ENCODE data around the gene LAMA2. TPM values are rescaled to one million over a fixed set of nuclear protein-coding genes. Genes with fewer than 3 reads are reported as not detected.
"Not testable (repeated sequence)": the region's sequence is repeated elsewhere in the genome, so short reads cannot be mapped to it uniquely, and the experiment has no call there.

Gene LAMA2
- total and polyA plus RNA-seq, 4 donors = 23.9 to 172 (median 78.5) TPM

- DNase-seq (ENCODE audit: low read depth in 4 of 6, low spot score in 6 of 6); H3K4me3 ChIP-seq (ENCODE audit: low read depth, low read length); H3K4me1 ChIP-seq (ENCODE audit: control insufficient read depth, insufficient read depth, low read length); H3K36me3 ChIP-seq (ENCODE audit: control insufficient read depth, insufficient read depth, low read length); H3K27me3 ChIP-seq (ENCODE audit: control insufficient read depth, insufficient read depth, low read length); H3K27ac ChIP-seq (ENCODE audit: low read depth, low read length); H3K9me3 ChIP-seq (ENCODE audit: control insufficient read depth, insufficient read depth, low read length): not testable (repeated sequence)
- 97% methylated on average over 23 of the region's 26 CpGs for WGBS (ENCODE audit: insufficient coverage)
Observed at GRCh38 chr6:129088481-129088880, 205.5 kb downstream of the LAMA2 start.

GRCh38 chr6:129089357-129089756 is 206.4 kb downstream of the LAMA2 start:
- no peaks in the 10 kb centered on the region for H3K9me3 ChIP-seq (ENCODE audit: control insufficient read depth, insufficient read depth, low read length)

GRCh38 chr6:129094147-129094546 is 211.2 kb downstream of the LAMA2 start:
- WGBS (ENCODE audit: insufficient coverage) = no CpG with 5 or more reads among the region's 3 CpGs
- Histone ChIP-seq H3K4me3 (ENCODE audit: low read depth, low read length) (no peak overlapping the region), H3K4me1 (ENCODE audit: control insufficient read depth, insufficient read depth, low read length) (no peaks in the 10 kb centered on the region), H3K27ac (ENCODE audit: low read depth, low read length) (peak overlapping the region; percentile 11), H3K27me3 (ENCODE audit: control insufficient read depth, insufficient read depth, low read length) (no peaks in the 10 kb centered on the region), H3K9me3 (ENCODE audit: control insufficient read depth, insufficient read depth, low read length) (no peaks in the 10 kb centered on the region), H3K36me3 (ENCODE audit: control insufficient read depth, insufficient read depth, low read length) (no peaks in the 10 kb centered on the region)
- no peak for DNase-seq (ENCODE audit: low read depth in 4 of 6, low spot score in 6 of 6)

More at GRCh38 chr6:129089357-129089756, 206.4 kb downstream of the LAMA2 start:
- no peak for DNase-seq (ENCODE audit: low read depth in 4 of 6, low spot score in 6 of 6)
- H3K4me1 ChIP-seq (ENCODE audit: control insufficient read depth, insufficient read depth, low read length) = no peaks in the 10 kb centered on the region
- H3K36me3 ChIP-seq (ENCODE audit: control insufficient read depth, insufficient read depth, low read length) = no peaks in the 10 kb centered on the region
- no peaks in the 10 kb centered on the region for H3K27me3 ChIP-seq (ENCODE audit: control insufficient read depth, insufficient read depth, low read length)
- 67% methylated on average over 1 of the region's 1 CpG for WGBS (ENCODE audit: insufficient coverage)
- no peak overlapping the region for H3K27ac ChIP-seq (ENCODE audit: low read depth, low read length)
- H3K4me3 ChIP-seq (ENCODE audit: low read depth, low read length) = no peak overlapping the region

GRCh38 chr6:129096651-129097290 is 213.8 kb downstream of the LAMA2 start:
- WGBS (ENCODE audit: insufficient coverage) = 92% methylated on average over 3 of the region's 3 CpGs
- no peak overlapping the region for H3K27ac ChIP-seq (ENCODE audit: low read depth, low read length)
- no peaks in the 10 kb centered on the region for H3K36me3 ChIP-seq (ENCODE audit: control insufficient read depth, insufficient read depth, low read length)
- H3K4me3 ChIP-seq (ENCODE audit: low read depth, low read length) = no peak overlapping the region
- no peaks in the 10 kb centered on the region for H3K4me1 ChIP-seq (ENCODE audit: control insufficient read depth, insufficient read depth, low read length)
- H3K9me3 ChIP-seq (ENCODE audit: control insufficient read depth, insufficient read depth, low read length) = no peaks in the 10 kb centered on the region
- DNase-seq (ENCODE audit: low read depth in 4 of 6, low spot score in 6 of 6) = no peak
- H3K27me3 ChIP-seq (ENCODE audit: control insufficient read depth, insufficient read depth, low read length) = no peaks in the 10 kb centered on the region

GRCh38 chr6:129098061-129098553 is 215.2 kb downstream of the LAMA2 start:
- WGBS (ENCODE audit: insufficient coverage) = no CpG with 5 or more reads among the region's 9 CpGs
- Histone ChIP-seq H3K9me3 (ENCODE audit: control insufficient read depth, insufficient read depth, low read length) (no peaks in the 10 kb centered on the region), H3K27me3 (ENCODE audit: control insufficient read depth, insufficient read depth, low read length) (no peaks in the 10 kb centered on the region), H3K27ac (ENCODE audit: low read depth, low read length) (no peak overlapping the region), H3K4me3 (ENCODE audit: low read depth, low read length) (no peak overlapping the region), H3K4me1 (ENCODE audit: control insufficient read depth, insufficient read depth, low read length) (no peaks in the 10 kb centered on the region), H3K36me3 (ENCODE audit: control insufficient read depth, insufficient read depth, low read length) (no peaks in the 10 kb centered on the region)
- DNase-seq (ENCODE audit: low read depth in 4 of 6, low spot score in 6 of 6) = no peak

GRCh38 chr6:129099696-129100095 is 216.8 kb downstream of the LAMA2 start:
- no peak for DNase-seq (ENCODE audit: low read depth in 4 of 6, low spot score in 6 of 6)
- Histone ChIP-seq H3K27ac (ENCODE audit: low read depth, low read length) (no peak overlapping the region), H3K9me3 (ENCODE audit: control insufficient read depth, insufficient read depth, low read length) (no peaks in the 10 kb centered on the region), H3K36me3 (ENCODE audit: control insufficient read depth, insufficient read depth, low read length) (no peaks in the 10 kb centered on the region), H3K4me3 (ENCODE audit: low read depth, low read length) (no peak overlapping the region), H3K4me1 (ENCODE audit: control insufficient read depth, insufficient read depth, low read length) (no peaks in the 10 kb centered on the region), H3K27me3 (ENCODE audit: control insufficient read depth, insufficient read depth, low read length) (no peaks in the 10 kb centered on the region)

- H3K4me3 ChIP-seq (ENCODE audit: low read depth, low read length) = no peak overlapping the region
- H3K36me3 ChIP-seq (ENCODE audit: control insufficient read depth, insufficient read depth, low read length) = no peaks in the 10 kb centered on the region
- H3K9me3 ChIP-seq (ENCODE audit: control insufficient read depth, insufficient read depth, low read length) = no peaks in the 10 kb centered on the region
- no peaks in the 10 kb centered on the region for H3K4me1 ChIP-seq (ENCODE audit: control insufficient read depth, insufficient read depth, low read length)
- no peak overlapping the region for H3K27ac ChIP-seq (ENCODE audit: low read depth, low read length)
- H3K27me3 ChIP-seq (ENCODE audit: control insufficient read depth, insufficient read depth, low read length) = no peaks in the 10 kb centered on the region
- WGBS (ENCODE audit: insufficient coverage) = no CpG with 5 or more reads among the region's 1 CpG
- no peak for DNase-seq (ENCODE audit: low read depth in 4 of 6, low spot score in 6 of 6)
Observed at GRCh38 chr6:129100164-129100563, 217.2 kb downstream of the LAMA2 start.

- Histone ChIP-seq H3K4me3 (ENCODE audit: low read depth, low read length) (no peak overlapping the region), H3K36me3 (ENCODE audit: control insufficient read depth, insufficient read depth, low read length) (no peaks in the 10 kb centered on the region), H3K27me3 (ENCODE audit: control insufficient read depth, insufficient read depth, low read length) (no peaks in the 10 kb centered on the region), H3K9me3 (ENCODE audit: control insufficient read depth, insufficient read depth, low read length) (no peaks in the 10 kb centered on the region), H3K27ac (ENCODE audit: low read depth, low read length) (no peak overlapping the region), H3K4me1 (ENCODE audit: control insufficient read depth, insufficient read depth, low read length) (no peaks in the 10 kb centered on the region)
- WGBS (ENCODE audit: insufficient coverage) = 74% methylated on average over 3 of the region's 4 CpGs
- no peak for DNase-seq (ENCODE audit: low read depth in 4 of 6, low spot score in 6 of 6)
Observed at GRCh38 chr6:129102741-129103140, 219.8 kb downstream of the LAMA2 start.

- Histone ChIP-seq H3K4me1 (ENCODE audit: control insufficient read depth, insufficient read depth, low read length) (no peaks in the 10 kb centered on the region), H3K27me3 (ENCODE audit: control insufficient read depth, insufficient read depth, low read length) (no peaks in the 10 kb centered on the region), H3K4me3 (ENCODE audit: low read depth, low read length) (no peak overlapping the region), H3K9me3 (ENCODE audit: control insufficient read depth, insufficient read depth, low read length) (no peaks in the 10 kb centered on the region), H3K36me3 (ENCODE audit: control insufficient read depth, insufficient read depth, low read length) (no peaks in the 10 kb centered on the region), H3K27ac (ENCODE audit: low read depth, low read length) (no peak overlapping the region)
- no CpG with 5 or more reads among the region's 1 CpG for WGBS (ENCODE audit: insufficient coverage)
- no peak for DNase-seq (ENCODE audit: low read depth in 4 of 6, low spot score in 6 of 6)
Observed at GRCh38 chr6:129104131-129104530, 221.2 kb downstream of the LAMA2 start.

- Histone ChIP-seq H3K36me3 (ENCODE audit: control insufficient read depth, insufficient read depth, low read length) (no peaks in the 10 kb centered on the region), H3K9me3 (ENCODE audit: control insufficient read depth, insufficient read depth, low read length) (no peaks in the 10 kb centered on the region), H3K4me3 (ENCODE audit: low read depth, low read length) (no peak overlapping the region), H3K27me3 (ENCODE audit: control insufficient read depth, insufficient read depth, low read length) (no peaks in the 10 kb centered on the region), H3K4me1 (ENCODE audit: control insufficient read depth, insufficient read depth, low read length) (no peaks in the 10 kb centered on the region), H3K27ac (ENCODE audit: low read depth, low read length) (peak overlapping the region; percentile 15)
- DNase-seq (ENCODE audit: low read depth in 4 of 6, low spot score in 6 of 6) = no peak
- WGBS (ENCODE audit: insufficient coverage) = 89% methylated on average over 1 of the region's 1 CpG
Observed at GRCh38 chr6:129104560-129104959, 221.6 kb downstream of the LAMA2 start.
